Body of pancreas (tissue), 4 donors: Measurements from ENCODE around the gene UROS. TPM values are rescaled to one million over a fixed set of nuclear protein-coding genes. Genes with fewer than 3 reads are reported as not detected.

Experiments used
- ATAC-seq: fragments of 150-250 bp; one replicate; pipeline ENCODE4 v1.9.1; 2016
- DNase-seq, 4 donors: peaks; one replicate each; pipeline ENCODE4 v3.0.0-alpha.2; 2019
- H3K27ac ChIP-seq, 4 donors: fragments of 200-600 bp; sonication (generic); 1 replicate in 3 of 4; 2 replicates in 1 of 4; pipeline versions ENCODE4 v1.5.1 to v1.6.1; 2016 to 2019; ENCODE audit warnings: mild to moderate bottlenecking in 1 of 4, mixed read lengths in 1 of 4, moderate library complexity in 1 of 4
- H3K27me3 ChIP-seq, 2 donors: fragments of 200-600 bp; sonication (generic); one replicate each; pipeline ENCODE4 v1.6.0; 2016; ENCODE audit warnings: mild to moderate bottlenecking in 1 of 2
- H3K36me3 ChIP-seq, 2 donors: fragments of 200-600 bp; sonication (generic); replicated peaks in 1 of 2; 2 replicates each; pipeline ENCODE4 v1.5.1; 2016; ENCODE audit warnings: low read depth in 2 of 2; ENCODE audit not compliant: insufficient read depth in 1 of 2
- H3K4me1 ChIP-seq: fragments of 200-600 bp; sonication (generic); one replicate; pipeline ENCODE4 v1.6.0; 2016
- H3K4me3 ChIP-seq, 2 donors: fragments of 200-600 bp; sonication (generic); 1 replicate in 1 of 2; 2 replicates in 1 of 2; pipeline ENCODE4 v1.5.1; 2016 to 2019
- H3K9me3 ChIP-seq, 3 donors: fragments of 200-600 bp; sonication (generic); 1 replicate in 2 of 3; 2 replicates in 1 of 3; pipeline ENCODE4 v1.5.1; 2016
- CTCF ChIP-seq, 7 experiments: fragments of 450-650 bp in 4 of 7; fragments of 200-600 bp in 3 of 7; sonication (generic) in 3 of 7; IDR thresholded peaks; one replicate each; pipeline ENCODE4 v1.5.1; 2016 to 2019; ENCODE audit warnings: antibody characterized with exemption in 7 of 7
- POLR2A ChIP-seq, 3 donors: fragments of 450-650 bp; IDR thresholded peaks; one replicate each; pipeline ENCODE4 v1.6.1; 2016; ENCODE audit warnings: antibody characterized with exemption in 3 of 3, mild to moderate bottlenecking in 2 of 3
- WGBS, 2 donors: methylation state at CpG; one replicate each; pipeline ENCODE4 v1.1.5; 2017; 5-methylcytosine and 5-hydroxymethylcytosine counted together
- intact Hi-C: fragments of 100-400 bp; cut with DNase I; formaldehyde crosslinking; loops from one replicate; pipeline ENCODE4 v1.15.1; 2023
- total RNA-seq, 2 donors: library from RNA; depleted of rRNA; stranded (reverse); fragments of >200 nt; gene quantifications; one replicate each; pipeline ENCODE4 v1.1.0, GENCODE V29; 2016

UROS gene
- total RNA-seq, 2 donors from 2014 or later: 15.8 to 31.4 TPM

- whole genome bisulfite sequencing, 2 donors: 78 to 84% methylated on average over 18 to 47 of the region's 75 CpGs
These were observed 49.1 kb downstream of the UROS start for GRCh38 chr10:125773687-125774543.

DNA sequence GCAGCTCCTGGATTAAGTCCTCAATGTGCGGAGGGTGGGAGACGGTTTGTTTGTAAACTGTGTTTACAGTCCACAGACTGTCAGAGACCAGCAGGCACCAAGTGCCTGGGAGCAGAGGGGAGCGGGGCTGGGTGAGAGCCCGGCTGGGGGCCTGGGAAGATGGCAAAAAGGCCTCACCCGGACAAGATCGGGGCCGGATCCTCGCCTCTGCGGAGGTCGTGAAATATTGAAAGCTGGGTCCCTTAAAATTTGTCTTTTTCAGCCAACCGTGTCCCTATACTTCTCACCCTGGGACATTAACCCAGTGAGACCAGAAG, 50.2 kb downstream of the UROS start:
- no peak overlapping the region for H3K27ac ChIP-seq
- no peaks in the 10 kb centered on the region for H3K36me3 ChIP-seq
- DNase-seq (no peak), ATAC-seq (no peak)
- no peaks in the 10 kb centered on the region for H3K27me3 ChIP-seq
- H3K9me3 ChIP-seq: no peaks in the 10 kb centered on the region
- intact Hi-C loops: no loop called here
- no peaks in the 10 kb centered on the region for H3K4me1 ChIP-seq
- 87 to 94% methylated on average over 11 of the region's 11 CpGs for WGBS, 2 donors
- H3K4me3 ChIP-seq: no peak overlapping the region
- TF ChIP-seq POLR2A (IDR thresholded peaks at IDR 0.05) (no peak), CTCF (IDR thresholded peaks at IDR 0.05) (no peak)

More at GRCh38 chr10:125773687-125774543, 49.1 kb downstream of the UROS start:
- Histone ChIP-seq H3K27me3 (no peaks in the 10 kb centered on the region), H3K27ac (no peak overlapping the region), H3K36me3 (no peaks in the 10 kb centered on the region), H3K9me3 (no peaks in the 10 kb centered on the region), H3K4me3 (no peak overlapping the region), H3K4me1 (no peaks in the 10 kb centered on the region)
- DNase-seq (no peak), ATAC-seq (no peak)
- intact Hi-C loops: no loop called here
- TF ChIP-seq POLR2A (IDR thresholded peaks at IDR 0.05): no peak
- TF ChIP-seq CTCF (IDR thresholded peaks at IDR 0.05): no peak

- DNase-seq: no peak
- Histone ChIP-seq H3K27me3 (no peaks in the 10 kb centered on the region), H3K4me3 (no peak overlapping the region), H3K27ac (no peak overlapping the region), H3K9me3 (no peaks in the 10 kb centered on the region), H3K36me3 (no peaks in the 10 kb centered on the region), H3K4me1 (peaks cover 2% of the 10 kb centered on the region)
- no peak for TF ChIP-seq POLR2A (IDR thresholded peaks at IDR 0.05)
- TF ChIP-seq CTCF (IDR thresholded peaks at IDR 0.05): no peak
- WGBS, 2 donors: 81 to 89% methylated on average over 20 to 22 of the region's 28 CpGs
- intact Hi-C loops: no loop called here
- no peak for ATAC-seq
These were observed 50.8 kb downstream of the UROS start for GRCh38 chr10:125772112-125772863.

DNA sequence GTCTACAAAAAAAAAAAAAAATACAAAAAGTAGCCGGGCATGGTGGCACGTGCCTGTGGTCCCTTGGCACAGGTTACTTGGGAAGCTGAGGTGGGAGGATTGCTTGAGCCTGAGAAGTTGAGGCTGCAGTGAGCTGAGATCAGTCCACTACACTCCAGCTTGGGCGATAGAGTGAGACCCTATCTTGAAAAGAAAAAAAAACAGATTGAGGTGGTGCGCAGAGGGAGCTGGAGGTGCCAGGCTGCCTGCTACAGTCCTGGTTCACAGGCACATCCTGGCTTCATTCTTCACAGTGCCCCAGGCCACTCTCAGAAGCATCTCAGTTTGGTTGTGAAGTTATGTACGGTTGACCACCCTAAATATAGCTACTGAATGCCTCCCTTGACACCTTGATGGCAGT, 52.2 kb downstream of the UROS start:
- no peak for DNase-seq
- no peak overlapping the region for H3K27ac ChIP-seq
- no peaks in the 10 kb centered on the region for H3K9me3 ChIP-seq
- peaks cover 16% of the 10 kb centered on the region for H3K4me1 ChIP-seq
- WGBS, 2 donors: 86 to 89% methylated on average over 5 of the region's 5 CpGs
- no peak for ATAC-seq
- H3K36me3 ChIP-seq: no peaks in the 10 kb centered on the region
- no peaks in the 10 kb centered on the region for H3K27me3 ChIP-seq
- H3K4me3 ChIP-seq: no peak overlapping the region
- TF ChIP-seq CTCF (IDR thresholded peaks at IDR 0.05): no peak
- no peak for TF ChIP-seq POLR2A (IDR thresholded peaks at IDR 0.05)
- intact Hi-C loops: no loop called here
